ENCODE results near the gene KIF19. TPM values are rescaled to one million over a fixed set of nuclear protein-coding genes. Genes with fewer than 3 reads are reported as not detected.

KIF19 gene
- total RNA-seq, 3 donors from 2014 or later: 0.16 to 1.3 (median 0.44) TPM

- no peaks in the 10 kb centered on the region for H3K4me1 ChIP-seq
- H3K4me3 ChIP-seq: no peak overlapping the region
- H3K27ac ChIP-seq: no peak overlapping the region
- no peaks in the 10 kb centered on the region for H3K9me3 ChIP-seq
- DNase-seq (ENCODE audit: low spot score in 2 of 2): no peak
- TF ChIP-seq POLR2AphosphoS5 (IDR thresholded peaks at IDR 0.05): no peak
- TF ChIP-seq POLR2A (IDR thresholded peaks at IDR 0.05): no peak
- TF ChIP-seq CTCF (IDR thresholded peaks at IDR 0.05): no peak
- H3K27me3 ChIP-seq: no peaks in the 10 kb centered on the region
- no peaks in the 10 kb centered on the region for H3K36me3 ChIP-seq
- intact Hi-C loops (cut with DNase I; ENCODE audit: low total_unique reads): no loop called here
Observed at GRCh38 chr17:74373838-74374606, 48.0 kb downstream of the KIF19 start.

DNA sequence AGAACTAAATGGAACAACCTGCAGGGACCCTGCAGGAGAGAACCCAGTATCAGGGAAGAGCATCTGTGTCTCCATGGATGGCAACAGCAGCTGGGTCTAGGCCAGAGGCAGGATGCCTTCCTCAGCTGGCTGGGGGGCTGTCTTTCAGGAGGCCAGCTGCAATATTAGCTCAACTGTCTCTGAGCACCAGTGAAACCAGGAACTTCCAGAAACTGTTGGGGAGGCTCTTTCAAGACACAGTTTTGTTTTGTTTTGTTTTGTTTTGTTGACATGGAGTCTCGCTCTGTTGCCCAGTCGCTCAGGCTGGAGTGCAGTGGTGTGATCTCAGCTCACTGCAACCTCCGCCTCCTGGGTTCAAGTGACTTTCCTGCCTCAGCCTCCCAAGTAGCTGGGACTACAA, 48.8 kb downstream of the KIF19 start:
- Histone ChIP-seq H3K4me1 (peaks cover 4% of the 10 kb centered on the region in 2 donors), H3K9me3 (no peaks in the 10 kb centered on the region), H3K36me3 (no peaks in the 10 kb centered on the region), H3K27me3 (no peaks in the 10 kb centered on the region), H3K4me3 (no peak overlapping the region), H3K27ac (no peak overlapping the region)
- intact Hi-C loops (cut with DNase I; ENCODE audit: low total_unique reads): loop anchor here (5.0 kb wide), 1 partner anchor 82 kb away; no protein-coding TSS in a partner anchor
- no peak for TF ChIP-seq POLR2AphosphoS5 (IDR thresholded peaks at IDR 0.05)
- TF ChIP-seq POLR2A (IDR thresholded peaks at IDR 0.05): no peak
- TF ChIP-seq CTCF (IDR thresholded peaks at IDR 0.05): no peak
- DNase-seq (ENCODE audit: low spot score in 2 of 2): no peak

DNA sequence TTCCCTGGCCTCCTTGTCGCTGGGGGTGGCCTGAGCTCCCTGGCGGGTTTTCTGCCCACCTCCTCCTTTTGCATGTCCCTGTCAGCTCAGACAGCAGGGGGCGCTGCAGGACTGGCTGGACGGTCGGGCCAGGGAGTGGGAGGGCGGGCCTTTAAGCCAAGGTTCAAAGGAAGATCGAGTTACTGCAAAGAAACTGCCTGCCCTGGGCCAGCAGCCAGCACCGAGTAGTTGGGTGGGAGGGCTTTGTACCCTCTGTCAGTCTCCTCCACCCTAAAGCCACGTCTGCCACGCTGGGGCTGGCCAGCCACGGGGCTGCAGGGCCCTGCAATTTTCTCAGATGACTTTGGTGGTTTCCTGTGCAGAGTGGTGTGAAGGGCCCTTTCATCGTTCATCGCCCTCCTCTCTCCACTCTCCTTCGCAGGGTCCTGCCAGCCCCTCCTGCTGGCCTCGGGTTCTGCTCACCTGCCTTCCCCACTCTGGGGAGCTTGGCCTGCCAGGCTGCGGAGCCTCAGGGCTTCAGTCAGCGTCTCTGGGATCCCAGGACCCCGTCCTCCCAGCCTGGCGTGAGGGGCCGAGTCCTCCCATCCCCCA, 53.6 kb downstream of the KIF19 start:
- Histone ChIP-seq H3K4me3 (peak overlapping the region in 2 of 3 donors; percentile 13 to 49), H3K4me1 (peaks cover 5 to 8% of the 10 kb centered on the region in 2 donors), H3K27me3 (no peaks in the 10 kb centered on the region), H3K36me3 (no peaks in the 10 kb centered on the region), H3K27ac (peak overlapping the region; percentile 21 to 56), H3K9me3 (no peaks in the 10 kb centered on the region)
- peak; percentile 86 to 94 for DNase-seq (ENCODE audit: low spot score in 2 of 2)
- intact Hi-C loops (cut with DNase I; ENCODE audit: low total_unique reads): loop anchor here (5.0 kb wide), 1 partner anchor 78 kb away; no protein-coding TSS in a partner anchor
- TF ChIP-seq POLR2AphosphoS5 (IDR thresholded peaks at IDR 0.05) (peak in 2 of 3 donors; percentile 31 to 50), POLR2A (IDR thresholded peaks at IDR 0.05) (no peak), CTCF (IDR thresholded peaks at IDR 0.05) (peak; percentile 77 to 98 (median 98))

DNA sequence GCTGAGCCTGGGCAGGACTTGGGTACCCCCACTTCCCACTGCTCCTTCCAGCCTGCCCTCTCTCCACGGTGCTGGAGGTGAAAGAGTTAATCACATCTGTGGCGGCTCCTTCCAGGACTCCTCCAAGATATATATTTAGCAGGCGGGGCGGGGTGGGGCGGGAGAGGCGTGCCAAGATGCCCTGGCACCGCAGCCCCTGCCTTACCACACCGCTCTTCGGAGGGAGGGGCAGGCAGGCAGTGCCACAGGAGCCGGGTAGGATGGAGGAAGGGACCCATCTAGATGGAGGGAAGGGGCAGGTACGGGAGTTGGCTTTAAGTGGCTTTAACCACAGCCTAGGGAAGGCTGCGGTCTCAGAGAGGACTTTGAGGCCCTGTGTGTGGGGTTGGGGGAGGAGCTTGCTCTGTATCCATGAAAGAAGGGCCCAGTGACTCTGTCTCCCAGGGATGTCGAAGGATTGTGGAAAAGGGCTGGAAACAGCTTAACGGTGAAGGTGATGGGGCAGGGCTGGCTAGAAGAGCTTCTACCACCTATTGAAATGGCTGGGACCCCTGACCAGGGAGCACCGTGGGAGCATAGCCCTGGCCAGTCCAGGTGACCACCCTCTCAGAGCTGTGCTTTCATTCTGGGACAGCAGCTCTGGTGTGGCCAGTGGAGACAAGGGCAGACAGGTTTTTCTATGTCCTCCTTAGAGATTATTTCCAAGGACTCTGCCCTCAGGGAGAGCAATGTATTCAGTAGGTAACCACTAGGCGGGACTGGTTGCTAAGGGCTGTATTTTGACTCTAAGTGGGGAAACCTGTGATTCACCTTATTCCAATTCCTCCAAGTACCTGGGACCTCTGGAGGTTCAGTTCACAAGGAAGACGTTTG, 54.3 kb downstream of the KIF19 start:
- peak overlapping the region in 2 of 3 donors; percentile 13 to 49 for H3K4me3 ChIP-seq
- TF ChIP-seq CTCF (IDR thresholded peaks at IDR 0.05) (peak in 2 of 3 donors; percentile 28 to 34), POLR2AphosphoS5 (IDR thresholded peaks at IDR 0.05) (no peak)
- intact Hi-C loops (cut with DNase I; ENCODE audit: low total_unique reads): no loop called here
- H3K36me3 ChIP-seq: no peaks in the 10 kb centered on the region
- DNase-seq (ENCODE audit: low spot score in 2 of 2): peak in 1 of 2 donors; percentile 39
- H3K9me3 ChIP-seq: no peaks in the 10 kb centered on the region
- H3K4me1 ChIP-seq: peaks cover 5 to 8% of the 10 kb centered on the region in 2 donors
- no peaks in the 10 kb centered on the region for H3K27me3 ChIP-seq
- peak overlapping the region; percentile 56 to 75 for H3K27ac ChIP-seq

All from breast epithelium (tissue), 4 donors.